Femur (tissue), 1 donor: ENCODE results near the gene NAPSA.
"Not testable (repeated sequence)": the region's sequence is repeated elsewhere in the genome, so short reads cannot be mapped to it uniquely, and the experiment has no call there.

ENCODE experiments used
- DNase-seq: peaks from one replicate; pipeline ENCODE4 v3.0.0-alpha.2; 2017

The NAPSA gene

GRCh38 chr19:50365434-50366306 lies at the start of gene NAPSA:
NAPSA (minus strand) TSS chr19:50365639; CDS start chr19:50365621, 18 bp downstream.
- no peak for DNase-seq

DNA sequence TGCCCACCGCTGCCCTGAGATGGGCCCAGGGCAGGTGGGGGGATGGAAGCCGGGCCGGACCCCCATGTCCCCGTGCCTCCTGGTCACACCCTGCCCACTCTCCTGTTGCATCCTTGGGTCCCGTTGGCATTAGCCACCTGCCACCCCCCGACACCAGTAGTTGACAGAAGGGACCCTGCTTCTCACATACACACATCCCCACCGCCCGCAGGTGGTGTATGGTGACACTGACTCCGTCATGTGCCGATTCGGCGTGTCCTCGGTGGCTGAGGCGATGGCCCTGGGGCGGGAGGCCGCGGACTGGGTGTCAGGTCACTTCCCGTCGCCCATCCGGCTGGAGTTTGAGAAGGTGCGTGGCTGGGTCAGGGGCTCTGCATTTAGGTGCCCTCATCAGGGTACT lies 48.1 kb upstream of the NAPSA start:
- no peak for DNase-seq

- no peak for DNase-seq
These were observed 47.7 kb upstream of the NAPSA start for GRCh38 chr19:50413096-50413495.

- no peak for DNase-seq
These were observed 47.0 kb upstream of the NAPSA start for GRCh38 chr19:50412419-50412818.

DNA sequence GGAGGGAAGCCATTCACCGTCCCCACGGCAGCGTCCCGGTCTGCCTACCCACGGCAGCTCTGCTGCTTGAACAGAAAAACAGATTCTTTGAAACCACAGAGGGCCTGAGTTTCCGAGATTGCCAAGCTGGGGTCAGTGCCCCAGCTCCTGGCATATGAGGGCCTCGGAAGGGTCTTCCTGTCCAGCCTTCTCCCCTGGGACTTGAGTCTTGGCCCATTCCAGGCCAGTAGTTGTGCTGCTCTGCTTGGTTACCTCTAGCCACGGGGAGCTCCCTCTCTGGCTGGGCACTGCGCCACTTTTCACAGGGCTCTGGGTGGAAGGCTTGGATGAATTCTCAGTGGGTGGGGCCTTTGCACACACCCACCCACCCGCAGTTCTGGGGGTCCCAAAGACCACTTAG lies 44.7 kb upstream of the NAPSA start:
- DNase-seq: no peak

DNA sequence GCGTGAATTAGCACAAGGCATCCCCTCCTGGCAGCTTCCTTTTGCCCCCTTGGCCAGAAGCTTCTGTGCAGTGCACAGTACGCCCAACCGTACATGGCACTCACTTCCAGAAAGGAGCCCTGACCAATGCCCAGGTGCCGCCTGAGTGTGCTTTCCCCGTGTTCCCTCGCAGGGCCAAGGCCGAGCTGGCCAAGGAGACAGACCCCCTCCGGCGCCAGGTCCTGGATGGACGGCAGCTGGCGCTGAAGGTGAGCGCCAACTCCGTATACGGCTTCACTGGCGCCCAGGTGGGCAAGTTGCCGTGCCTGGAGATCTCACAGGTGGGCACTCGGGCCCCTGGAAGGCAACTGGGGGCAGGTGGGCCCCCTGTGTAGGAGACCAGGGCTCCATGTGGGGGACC lies 43.9 kb upstream of the NAPSA start:
- DNase-seq: no peak

- no peak for DNase-seq
These were observed 41.4 kb upstream of the NAPSA start for GRCh38 chr19:50406829-50407228.

GRCh38 chr19:50406156-50406820 lies 40.8 kb upstream of the NAPSA start:
- no peak for DNase-seq

GRCh38 chr19:50402544-50403301 lies 37.3 kb upstream of the NAPSA start:
- no peak for DNase-seq

DNA sequence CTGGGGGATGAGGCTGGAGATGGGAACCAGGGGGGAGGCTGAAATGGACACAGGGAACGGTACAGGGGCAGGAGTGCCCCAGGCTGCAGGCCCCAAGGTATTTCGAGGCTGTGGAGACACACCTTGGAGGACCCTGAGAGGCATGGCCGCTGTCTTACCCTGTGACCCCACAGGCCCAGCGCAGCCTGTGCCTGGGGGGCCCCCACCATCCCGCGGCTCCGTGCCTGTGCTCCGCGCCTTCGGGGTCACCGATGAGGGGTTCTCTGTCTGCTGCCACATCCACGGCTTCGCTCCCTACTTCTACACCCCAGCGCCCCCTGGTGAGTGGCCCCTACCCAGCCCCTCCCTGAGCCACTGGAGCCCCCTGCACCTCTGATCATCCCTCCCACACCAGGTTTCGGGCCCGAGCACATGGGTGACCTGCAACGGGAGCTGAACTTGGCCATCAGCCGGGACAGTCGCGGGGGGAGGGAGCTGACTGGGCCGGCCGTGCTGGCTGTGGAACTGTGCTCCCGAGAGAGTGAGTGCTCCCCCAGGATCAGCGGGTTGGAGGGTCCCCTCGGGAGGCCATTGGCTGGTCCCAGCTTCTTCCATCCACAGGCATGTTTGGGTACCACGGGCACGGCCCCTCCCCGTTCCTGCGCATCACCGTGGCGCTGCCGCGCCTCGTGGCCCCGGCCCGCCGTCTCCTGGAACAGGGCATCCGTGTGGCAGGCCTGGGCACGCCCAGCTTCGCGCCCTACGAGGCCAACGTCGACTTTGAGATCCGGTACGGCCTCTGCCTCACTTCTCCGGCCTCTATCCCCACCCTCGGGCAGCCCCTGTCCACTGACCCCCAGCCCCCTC lies 36.4 kb upstream of the NAPSA start:
- no peak for DNase-seq

- DNase-seq: no peak
These were observed 33.9 kb upstream of the NAPSA start for GRCh38 chr19:50399368-50399745.

DNA sequence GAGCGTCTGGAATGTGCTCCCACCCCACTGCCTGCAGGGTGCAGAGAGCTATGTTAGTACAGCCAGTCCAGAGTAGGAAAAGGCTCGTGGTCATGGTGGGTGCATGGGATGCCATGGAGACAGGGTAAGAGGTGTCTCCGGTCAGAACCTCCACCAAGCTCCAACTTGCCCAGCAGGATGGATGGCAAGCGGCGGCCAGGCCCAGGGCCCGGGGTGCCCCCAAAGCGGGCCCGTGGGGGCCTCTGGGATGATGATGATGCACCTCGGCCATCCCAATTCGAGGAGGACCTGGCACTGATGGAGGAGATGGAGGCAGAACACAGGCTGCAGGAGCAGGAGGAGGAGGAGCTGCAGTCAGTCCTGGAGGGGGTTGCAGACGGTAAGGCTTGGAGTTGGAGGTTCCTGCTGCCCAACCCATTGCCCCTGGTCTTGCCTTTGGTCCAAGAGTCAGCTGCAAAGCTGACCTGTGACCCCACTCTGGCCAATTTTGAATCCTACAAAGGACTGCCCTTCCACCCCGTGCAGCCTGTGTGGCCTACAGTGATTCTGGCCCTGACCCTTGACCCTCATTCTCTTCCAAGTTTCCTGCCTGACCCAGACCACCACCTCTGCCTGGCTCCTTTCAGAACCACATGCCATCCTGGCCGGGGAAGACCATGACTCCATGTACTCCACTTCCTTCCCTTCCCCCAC lies 33.4 kb upstream of the NAPSA start:
- no peak for DNase-seq

- no peak for DNase-seq
These were observed 28.6 kb upstream of the NAPSA start for GRCh38 chr19:50394017-50394416.

DNA sequence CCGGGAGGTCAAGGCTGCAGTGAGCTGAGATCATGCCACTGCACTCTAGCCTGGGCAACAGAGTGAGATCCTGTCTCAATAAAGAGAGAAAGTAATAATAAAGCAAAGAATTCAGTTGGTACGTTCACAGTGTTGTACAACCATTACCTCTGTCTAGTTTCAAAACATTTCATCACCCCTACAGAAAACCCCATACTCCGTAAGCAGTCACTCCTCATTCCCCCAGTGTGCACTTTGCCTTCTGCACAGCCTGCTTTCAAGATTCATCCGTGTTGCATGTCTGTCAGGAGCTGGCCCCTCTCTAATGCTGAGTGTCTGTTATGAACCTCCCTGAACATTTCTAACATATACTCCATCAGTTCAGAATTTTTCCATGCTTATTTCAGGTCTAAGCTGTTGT lies 28.1 kb upstream of the NAPSA start:
- no peak for DNase-seq

- no peak for DNase-seq
These were observed 27.3 kb upstream of the NAPSA start for GRCh38 chr19:50392759-50393158.

GRCh38 chr19:50390952-50391351 lies 25.5 kb upstream of the NAPSA start:
- DNase-seq: not testable (repeated sequence)

DNA sequence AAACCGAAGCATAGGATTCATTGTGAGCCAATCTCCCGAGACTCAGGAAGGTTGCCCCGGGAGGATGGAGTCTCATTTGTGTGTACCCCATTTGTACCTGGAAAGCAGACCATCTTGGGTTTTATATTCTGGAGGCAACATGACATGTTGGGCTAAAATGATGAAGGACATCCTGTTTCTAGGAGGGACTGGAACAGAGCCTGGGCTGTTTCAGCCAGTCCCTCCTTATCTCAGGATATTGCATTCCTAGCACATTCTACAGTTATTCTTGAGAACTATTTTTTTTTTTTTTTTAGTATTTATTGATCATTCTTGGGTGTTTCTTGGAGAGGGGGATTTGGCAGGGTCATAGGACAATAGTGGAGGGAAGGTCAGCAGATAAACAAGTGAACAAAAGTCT lies 24.9 kb upstream of the NAPSA start:
- DNase-seq: not testable (repeated sequence)

- no peak for DNase-seq
These were observed 22.4 kb upstream of the NAPSA start for GRCh38 chr19:50387868-50388245.

DNA sequence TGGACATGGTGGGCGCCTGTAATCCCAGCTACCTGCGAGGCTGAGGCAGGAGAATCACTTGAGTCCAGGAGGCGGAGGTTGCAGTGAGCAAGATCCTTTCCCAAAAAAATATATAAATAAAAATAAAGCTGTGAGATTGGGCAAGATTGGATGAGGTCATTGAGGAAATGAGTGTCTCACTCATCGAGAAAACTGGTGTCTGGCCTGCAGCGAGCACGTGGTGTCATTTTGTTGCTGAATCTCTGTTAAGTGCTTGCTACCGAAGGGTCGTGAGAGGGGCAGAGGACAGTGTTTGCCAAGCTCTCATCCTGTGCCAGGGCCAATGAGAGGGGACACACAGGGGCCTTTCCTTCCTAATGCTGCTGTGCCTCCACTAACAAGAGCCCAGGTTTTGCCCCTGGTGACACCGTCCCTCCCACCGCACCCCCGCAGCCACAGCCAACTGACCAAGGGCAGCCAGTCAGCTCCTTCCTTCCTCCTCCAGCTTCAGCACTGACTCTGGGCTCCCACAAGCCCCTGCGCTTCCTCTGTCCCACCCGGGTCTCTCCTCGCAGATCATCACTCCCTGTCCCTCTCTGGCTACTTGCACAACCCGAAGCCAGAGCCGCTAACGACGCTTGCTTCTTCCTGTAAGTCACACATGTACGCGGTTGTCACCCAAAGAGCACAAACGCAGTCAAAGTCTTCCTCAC lies 21.9 kb upstream of the NAPSA start:
- DNase-seq: no peak

GRCh38 chr19:50384685-50385535 lies 19.5 kb upstream of the NAPSA start:
- no peak for DNase-seq
